DMS153 (cell line): ENCODE measurements around the gene CDK16.

Experiments
- DNase-seq: peaks from one replicate; lab custom pipeline; 2025; lab: John Stamatoyannopoulos, UW

Gene CDK16

DNA sequence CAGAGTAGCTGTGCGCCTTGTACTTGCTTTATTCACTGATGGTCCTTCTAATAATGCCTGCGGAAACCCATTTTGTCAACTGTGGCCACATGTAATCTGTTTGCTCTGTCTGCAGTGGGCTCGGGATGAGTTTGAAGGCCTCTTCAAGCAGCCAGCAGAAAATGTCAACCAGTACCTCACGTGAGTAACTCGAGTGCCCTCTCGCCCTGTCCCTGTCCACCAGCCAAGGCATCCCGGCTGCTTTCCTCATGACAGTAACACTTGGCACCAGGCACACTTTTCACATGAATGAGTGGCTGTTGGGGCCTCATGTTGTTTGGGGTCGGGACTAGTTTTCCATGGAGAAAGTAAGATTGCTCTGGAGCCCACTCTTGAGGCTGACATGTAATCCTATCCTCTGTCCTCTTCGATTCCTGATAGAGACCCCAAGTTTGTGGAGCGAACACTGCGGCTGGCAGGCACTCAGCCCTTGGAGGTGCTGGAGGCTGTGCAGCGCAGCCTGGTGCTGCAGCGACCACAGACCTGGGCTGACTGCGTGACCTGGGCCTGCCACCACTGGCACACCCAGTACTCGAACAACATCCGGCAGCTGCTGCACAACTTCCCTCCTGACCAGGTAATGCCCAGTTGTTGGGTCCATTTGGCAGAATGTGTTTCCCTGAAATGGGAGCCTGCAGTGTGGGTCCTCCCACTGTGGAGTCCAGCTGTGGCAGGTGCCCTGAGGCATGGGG, 8.8 kb upstream of the CDK16 start:
- DNase-seq: no peak

DNA sequence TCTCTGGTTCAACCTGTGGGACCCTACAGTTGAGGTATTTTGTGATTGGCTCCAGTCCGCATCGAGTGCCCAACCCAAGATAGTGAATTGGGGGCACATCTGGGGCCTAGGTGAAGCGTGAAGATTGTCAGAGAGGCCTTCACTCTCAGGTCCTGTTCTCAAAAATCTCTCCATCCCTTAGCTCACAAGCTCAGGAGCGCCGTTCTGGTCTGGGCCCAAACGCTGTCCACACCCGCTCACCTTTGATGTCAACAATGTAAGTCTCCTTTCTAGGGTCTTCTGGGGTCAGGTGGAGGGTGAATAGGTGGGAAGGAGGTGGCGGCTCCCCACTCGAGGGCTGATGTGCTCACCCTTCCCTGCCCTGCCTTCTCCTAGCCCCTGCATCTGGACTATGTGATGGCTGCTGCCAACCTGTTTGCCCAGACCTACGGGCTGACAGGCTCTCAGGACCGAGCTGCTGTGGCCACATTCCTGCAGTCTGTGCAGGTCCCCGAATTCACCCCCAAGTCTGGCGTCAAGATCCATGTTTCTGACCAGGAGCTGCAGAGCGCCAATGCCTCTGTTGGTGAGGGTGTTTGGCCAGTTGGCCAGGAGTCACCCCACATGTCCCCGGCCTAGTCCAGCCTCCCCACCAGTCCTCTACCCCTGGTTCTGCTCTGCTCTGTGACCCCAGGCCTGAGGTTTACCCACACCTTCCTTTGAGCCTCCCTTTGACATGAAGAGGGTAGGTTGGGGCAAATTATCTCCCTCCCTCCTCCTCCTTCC, 7.6 kb upstream of the CDK16 start:
- DNase-seq: no peak

DNA sequence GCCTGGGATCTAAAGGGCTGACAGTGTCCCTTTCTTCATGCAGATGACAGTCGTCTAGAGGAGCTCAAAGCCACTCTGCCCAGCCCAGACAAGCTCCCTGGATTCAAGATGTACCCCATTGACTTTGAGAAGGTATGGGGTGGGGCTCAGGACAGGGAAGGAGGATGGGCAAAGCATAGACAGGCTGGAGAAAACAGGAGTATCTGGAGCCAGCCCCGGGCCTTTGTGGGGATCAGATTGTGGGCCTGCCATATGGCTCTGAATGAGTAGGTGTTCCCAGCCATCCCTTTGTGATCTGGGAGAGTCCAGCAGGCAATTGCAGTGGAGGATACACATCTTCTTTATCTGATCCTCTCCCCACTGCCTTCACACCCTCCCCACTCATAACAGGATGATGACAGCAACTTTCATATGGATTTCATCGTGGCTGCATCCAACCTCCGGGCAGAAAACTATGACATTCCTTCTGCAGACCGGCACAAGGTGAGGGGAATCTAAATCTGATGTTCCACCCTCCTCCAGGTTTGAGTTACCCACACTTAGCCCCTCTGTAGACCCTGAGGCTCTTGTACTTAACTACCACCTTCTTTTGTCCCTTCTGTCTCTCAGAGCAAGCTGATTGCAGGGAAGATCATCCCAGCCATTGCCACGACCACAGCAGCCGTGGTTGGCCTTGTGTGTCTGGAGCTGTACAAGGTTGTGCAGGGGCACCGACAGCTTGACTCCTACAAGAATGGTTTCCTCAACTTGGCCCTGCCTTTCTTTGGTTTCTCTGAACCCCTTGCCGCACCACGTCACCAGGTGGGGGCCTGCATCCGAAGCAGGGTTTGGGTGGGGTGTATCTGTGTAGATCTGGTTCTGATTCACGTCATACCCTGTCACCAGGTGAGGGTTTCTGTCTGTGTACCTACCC, 5.8 kb upstream of the CDK16 start:
- DNase-seq: no peak

DNA sequence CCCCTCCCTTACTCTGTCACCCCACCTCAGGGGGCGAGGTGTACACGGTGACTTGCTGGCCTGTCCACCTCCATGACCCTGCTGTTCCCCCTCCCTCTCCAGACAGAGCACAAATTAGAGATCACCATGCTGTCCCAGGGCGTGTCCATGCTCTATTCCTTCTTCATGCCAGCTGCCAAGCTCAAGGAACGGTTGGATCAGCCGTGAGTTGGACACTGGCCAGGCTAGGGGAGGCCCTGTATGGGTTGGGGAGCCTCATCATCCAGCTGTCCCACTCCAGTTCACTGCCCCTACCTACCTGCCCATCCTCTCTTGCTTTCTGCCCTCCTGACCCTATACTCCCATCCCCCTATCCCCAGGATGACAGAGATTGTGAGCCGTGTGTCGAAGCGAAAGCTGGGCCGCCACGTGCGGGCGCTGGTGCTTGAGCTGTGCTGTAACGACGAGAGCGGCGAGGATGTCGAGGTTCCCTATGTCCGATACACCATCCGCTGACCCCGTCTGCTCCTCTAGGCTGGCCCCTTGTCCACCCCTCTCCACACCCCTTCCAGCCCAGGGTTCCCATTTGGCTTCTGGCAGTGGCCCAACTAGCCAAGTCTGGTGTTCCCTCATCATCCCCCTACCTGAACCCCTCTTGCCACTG, 3.9 kb upstream of the CDK16 start:
- DNase-seq: no peak

DNA sequence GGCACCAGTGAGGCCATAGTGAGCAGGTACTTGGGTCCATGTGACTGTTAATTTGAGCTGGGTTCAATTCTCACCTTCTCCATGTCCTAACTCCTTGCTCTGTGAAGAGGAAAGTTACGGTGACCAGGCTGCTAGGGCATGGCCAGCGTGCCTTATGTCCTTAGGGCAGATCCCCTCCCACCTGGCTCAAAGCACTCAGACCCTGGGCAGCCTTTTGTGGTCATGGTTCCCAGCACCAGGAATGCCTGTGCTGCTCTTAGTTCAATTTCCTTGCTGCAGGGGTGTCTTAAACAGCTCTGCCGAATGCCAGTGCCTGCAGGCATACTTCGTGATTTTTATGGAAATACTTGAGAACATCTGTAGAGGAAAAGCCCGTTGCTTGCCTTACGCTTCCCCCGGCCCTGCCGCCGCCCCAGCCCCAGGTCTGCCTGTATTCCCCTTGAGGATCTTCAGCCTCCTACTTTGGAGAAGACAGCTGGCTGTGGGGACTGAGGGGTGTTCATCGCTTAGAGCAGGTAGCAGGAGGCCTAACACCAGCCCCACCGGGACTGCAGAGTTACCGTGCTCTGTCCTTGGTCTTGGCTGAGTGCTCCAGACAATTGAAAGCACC, 3.1 kb upstream of the CDK16 start:
- no peak for DNase-seq

DNA sequence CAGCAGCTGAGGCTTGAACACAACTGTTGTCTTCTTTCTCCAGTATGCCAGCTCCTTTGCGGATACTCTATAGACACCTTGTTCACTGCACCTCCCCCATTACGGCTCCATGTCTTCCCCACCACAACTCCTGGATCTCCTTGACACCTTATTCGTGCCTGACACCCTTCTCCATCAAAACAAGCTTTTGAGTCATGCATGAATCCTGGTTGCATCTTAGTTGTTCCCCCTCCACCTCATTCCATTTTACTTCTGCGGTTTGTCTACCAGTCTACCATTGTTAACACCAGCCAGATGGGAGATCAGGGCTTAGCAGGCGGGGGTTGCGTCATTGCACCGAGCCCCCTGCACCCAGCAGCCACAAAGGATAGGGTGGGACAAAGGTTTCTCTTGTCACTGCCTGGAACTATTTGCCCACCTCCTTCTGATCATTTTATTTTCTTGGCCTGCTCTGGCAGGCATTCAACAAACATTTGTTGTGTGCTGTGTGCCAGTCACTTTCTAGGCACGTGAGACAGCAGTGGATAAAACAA, 2.0 kb upstream of the CDK16 start:
- no peak for DNase-seq

DNA sequence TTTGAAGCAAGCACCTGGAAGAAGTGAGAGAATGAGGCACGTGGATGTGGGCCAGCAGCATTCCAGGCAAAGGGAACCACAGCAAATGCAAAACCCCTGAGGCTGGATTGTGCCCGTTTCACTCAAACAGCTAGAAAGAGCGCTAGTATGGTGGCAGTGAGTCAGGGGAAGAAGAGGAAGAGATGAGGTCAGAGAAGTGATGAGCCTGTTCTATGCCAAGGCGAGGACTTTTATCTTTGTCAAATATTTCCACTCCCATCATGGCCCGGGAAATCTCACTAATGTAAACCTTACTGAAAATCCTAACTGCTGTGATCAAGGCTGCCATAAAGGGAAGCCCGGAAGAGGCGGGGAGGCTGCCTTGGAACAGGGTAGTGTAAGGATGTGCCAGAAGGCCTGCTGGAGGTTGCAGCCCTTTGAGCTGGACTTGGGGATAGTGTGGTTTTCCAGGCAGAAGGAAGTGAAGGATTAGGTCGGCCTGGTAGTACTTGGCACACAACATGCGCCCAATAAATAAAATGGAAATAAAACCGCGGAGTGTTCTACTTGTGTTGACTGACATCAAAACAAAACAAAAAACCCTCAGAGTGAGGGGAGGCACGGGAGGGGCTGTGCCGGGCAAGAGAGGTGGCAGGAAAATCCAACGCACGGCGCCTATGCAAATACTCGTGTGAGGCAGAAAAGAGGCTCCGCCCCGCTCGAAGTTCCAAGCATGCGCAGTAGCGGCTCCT, 1.2 kb upstream of the CDK16 start:
- DNase-seq: no peak

DNA sequence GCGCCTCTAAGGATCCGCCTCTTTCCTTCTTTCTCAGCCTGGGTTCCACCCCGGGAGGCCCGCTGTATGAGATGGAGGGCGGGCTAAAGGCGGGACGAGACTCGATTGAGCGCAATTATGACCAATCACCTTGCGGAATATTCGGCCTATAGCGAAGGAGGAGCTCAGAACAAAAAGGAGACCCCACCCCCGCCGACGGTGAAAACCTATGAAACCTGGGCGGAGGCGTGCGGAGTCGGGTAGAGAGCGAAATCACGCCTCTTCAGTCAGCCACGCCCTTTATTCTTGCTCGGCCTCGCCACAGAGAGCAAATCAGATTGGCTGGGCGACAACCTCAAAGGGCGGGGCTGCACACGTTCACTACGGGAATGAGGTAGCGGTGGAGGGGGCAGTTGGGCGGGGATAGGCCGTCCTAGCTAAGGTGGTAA, 615 bp upstream of the CDK16 start:
- peak; percentile 95 for DNase-seq

DNA sequence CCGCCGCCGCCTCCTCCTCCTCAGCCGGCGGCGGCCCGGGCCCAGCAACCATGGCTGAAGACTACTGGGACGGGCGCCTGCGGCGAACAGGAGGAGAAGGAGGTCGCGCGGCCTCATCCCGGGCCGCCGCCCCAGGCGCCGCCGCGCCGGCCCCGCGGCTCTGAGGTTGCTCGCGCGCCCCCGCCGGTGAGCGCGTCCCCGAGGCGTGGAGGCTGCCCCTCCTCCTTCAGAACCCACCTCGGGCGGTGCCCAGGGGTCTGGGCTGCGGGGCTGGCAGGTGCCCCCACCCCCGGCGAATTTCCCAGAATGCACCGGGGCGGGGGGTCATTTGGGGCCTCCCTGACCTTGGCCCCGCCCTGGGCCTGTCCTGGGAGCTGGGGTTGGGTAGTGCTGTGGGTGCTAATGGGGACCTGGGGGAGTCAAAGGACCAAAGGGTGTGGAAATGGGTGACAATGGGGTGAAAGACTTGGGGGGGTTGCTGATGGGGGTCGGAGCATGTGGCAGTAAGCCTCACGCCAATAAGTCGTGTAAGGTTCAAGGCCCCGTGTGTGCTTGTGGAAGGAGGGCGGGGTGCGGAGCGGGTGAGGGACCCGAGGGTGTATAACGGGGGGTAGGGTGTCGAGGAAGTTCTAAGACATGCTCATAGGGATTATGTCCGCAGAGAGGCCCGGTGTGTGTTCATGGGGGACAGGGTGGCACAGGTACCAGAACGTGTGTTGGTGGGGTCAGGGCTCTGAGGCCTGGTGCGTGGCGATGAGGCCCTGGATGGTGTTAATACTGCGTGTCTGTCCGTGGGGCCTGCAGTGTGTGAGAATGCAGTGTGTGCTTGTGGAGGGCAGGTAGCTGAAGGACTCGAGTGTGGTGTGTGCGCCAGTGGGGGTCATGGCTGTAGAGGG, 687 bp downstream of the CDK16 start:
- DNase-seq: no peak

DNA sequence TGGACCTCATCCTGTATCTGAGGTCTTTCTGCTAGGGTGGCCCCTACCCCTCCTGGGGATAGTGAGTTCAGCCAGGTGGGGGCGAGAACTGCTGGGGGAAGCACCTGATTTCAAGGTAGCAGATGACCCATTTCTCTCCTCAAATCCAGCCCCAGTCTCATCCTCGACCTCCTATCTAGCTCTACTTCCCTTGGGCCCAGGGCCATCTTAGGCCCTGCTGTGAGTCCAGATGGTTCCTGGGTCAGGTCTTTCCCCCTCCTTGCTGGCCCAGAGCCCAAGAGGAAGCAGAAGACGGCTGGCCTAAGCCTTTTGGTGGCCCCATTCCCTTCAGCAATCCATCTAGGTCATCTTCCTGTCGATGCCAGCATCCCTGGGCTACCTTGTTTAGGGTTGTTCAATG, 3.3 kb downstream of the CDK16 start:
- DNase-seq: no peak

DNA sequence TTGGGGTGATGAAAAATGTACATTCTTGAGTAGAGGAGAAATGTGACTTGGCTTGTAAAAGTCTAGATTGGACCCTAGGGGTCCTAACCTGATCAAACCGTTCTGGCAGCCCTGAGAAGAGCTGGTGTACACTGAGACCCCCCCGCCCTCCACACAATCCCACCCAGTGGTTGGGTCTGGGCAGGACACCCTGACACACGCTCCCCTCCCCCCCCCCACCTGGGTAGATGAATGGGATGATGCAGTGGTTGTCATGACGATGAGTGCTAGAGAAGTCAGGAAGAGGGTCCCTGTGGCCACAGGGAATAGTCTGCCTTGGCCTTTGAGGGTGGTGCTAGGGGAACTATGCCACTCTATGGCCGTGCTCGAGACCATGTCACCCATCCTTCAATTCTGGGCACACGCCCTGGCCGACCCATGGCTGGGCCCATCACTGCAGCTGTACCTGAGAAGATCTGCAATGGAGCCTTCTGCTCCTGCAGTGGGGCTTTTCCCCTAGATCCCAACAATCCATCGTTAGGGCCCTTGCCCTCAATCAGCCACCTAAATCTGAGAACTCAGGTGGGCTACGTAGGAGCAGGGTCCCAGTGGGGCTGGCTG, 4.4 kb downstream of the CDK16 start:
- no peak for DNase-seq

DNA sequence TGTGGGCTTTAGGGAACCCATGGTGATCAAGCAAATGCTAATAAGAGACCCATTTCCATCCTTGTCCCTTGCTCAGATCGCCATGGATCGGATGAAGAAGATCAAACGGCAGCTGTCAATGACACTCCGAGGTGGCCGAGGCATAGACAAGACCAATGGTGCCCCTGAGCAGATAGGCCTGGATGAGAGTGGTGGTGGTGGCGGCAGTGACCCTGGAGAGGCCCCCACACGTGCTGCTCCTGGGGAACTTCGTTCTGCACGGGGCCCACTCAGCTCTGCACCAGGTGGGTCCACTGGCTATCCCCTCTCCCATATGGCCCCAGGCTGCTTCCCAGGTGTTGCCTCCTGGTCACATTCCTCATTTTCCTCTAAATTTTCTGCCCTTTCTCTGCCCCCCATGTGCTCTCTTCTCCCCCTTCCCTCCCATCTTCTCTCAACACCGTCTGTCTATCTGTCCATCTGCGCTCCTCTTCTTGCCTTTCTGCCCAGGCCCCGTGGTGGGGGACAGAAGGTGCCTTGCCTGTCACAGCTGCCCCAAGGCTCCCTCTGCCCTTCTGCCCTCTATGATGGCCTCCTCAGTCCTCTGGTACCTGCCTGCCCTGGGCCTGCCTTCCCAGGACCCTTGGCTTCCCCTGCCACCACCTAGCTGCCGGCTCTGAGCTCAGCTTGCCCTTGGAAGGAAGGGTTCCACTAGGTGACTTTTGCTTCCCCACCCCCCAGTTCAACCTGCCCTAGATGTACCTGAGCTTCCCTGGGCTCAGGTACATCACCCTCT, 5.2 kb downstream of the CDK16 start:
- no peak for DNase-seq

DNA sequence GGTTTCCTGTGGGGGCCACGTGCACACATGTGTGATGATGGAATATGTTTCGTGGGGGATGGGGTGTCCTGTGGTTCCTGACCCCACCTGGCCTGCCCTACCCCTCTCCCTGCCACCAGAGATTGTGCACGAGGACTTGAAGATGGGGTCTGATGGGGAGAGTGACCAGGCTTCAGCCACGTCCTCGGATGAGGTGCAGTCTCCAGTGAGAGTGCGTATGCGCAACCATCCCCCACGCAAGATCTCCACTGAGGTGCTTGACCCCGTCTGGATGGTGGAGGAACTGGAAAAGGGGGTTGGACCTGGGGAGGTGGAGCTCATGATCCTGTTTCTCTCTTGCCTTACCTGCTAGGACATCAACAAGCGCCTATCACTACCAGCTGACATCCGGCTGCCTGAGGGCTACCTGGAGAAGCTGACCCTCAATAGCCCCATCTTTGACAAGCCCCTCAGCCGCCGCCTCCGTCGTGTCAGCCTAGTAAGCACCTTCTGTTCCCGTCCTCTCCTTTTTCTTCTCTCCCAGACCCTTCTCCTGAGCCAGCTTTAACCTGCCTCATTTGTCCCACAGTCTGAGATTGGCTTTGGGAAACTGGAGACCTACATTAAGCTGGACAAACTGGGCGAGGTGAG, 5.9 kb downstream of the CDK16 start:
- no peak for DNase-seq

DNA sequence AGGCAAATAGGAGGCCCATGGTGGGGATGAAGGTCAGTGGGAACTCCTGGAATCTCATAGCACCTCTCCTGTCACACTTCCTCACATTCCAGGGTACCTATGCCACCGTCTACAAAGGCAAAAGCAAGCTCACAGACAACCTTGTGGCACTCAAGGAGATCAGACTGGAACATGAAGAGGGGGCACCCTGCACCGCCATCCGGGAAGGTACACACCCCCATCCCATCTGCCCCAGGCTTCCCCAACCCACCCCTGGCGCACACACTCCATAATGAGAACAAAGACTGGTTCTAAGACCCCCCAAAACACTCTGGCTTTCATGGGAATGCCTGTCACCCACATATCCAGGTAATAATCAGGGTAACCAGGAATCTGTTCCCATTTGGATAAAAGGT, 6.4 kb downstream of the CDK16 start:
- DNase-seq: no peak

DNA sequence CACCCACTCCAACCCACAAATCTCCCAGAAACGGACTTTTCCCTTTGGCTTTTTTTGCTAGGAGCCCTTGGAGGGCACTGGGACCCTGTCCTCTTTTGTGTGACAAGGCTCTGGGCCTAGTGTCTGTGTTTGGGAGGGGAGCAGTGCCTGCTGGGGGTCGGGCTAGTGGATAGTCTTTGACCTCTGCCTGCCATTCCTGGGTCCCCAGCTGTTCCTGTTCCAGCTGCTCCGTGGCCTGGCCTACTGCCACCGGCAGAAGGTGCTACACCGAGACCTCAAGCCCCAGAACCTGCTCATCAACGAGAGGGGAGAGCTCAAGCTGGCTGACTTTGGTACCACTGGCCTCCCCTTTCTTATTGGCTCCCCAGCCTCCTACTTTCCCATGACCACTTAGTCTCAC, 7.6 kb downstream of the CDK16 start:
- no peak for DNase-seq

DNA sequence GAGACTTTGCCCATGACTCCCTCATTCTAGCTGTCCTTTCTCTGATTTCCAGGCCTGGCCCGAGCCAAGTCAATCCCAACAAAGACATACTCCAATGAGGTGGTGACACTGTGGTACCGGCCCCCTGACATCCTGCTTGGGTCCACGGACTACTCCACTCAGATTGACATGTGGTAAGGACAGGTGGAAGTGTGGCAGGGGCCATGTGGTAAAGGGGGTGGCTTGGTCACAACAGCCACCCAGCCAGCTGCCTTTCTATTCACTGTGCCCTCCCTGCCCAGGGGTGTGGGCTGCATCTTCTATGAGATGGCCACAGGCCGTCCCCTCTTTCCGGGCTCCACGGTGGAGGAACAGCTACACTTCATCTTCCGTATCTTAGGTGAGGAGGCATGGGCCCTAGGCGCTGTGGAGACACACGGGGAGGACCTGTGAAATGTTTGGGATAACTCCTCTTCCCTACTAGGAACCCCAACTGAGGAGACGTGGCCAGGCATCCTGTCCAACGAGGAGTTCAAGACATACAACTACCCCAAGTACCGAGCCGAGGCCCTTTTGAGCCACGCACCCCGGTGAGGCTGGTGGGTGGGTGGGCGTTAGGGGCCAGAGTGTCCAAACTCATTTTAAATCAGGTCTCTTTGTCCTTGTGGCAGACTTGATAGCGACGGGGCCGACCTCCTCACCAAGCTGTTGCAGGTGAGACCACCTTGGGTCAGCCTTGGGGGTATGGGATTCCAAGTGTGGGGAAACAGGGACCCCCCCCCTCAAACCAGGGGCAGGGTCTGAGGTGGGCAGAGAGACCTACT, 8.3 kb downstream of the CDK16 start:
- no peak for DNase-seq

DNA sequence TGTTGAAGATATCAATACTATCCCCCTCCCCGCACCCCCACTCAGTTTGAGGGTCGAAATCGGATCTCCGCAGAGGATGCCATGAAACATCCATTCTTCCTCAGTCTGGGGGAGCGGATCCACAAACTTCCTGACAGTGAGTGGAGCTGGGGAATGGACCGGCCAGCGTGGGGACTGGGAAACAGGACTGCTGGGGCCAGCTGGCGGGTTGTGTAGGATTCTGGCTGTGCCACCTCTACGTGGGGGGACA, 8.8 kb downstream of the CDK16 start:
- DNase-seq: no peak
